Motor neuron (in vitro differentiated cells): Measurements from ENCODE around the gene BUB3. TPM values are rescaled to one million over a fixed set of nuclear protein-coding genes. Genes with fewer than 3 reads are reported as not detected.

Experiments used
- ATAC-seq, 8 experiments: fragments of 200-7000 bp; cut with Tn5 transposase; replicated peaks in 6 of 8; 2 replicates each; pipeline ENCODE4 v1.8.0; 2021; ENCODE audit warnings: mild to moderate bottlenecking in 8 of 8, moderate library complexity in 8 of 8
- H3K27ac ChIP-seq, 2 donors: fragments of 250-450 bp; sonication (Bioruptor Pico); 2 replicates each; pipeline ENCODE4 v1.9.0; 2021; ENCODE audit warnings: antibody characterized with exemption in 2 of 2, mild to moderate bottlenecking in 2 of 2, moderate library complexity in 1 of 2
- H3K4me1 ChIP-seq, 2 donors: fragments of 250-450 bp; sonication (Bioruptor Pico); replicated peaks in 1 of 2; 2 replicates each; pipeline ENCODE4 v1.6.1; 2021; ENCODE audit warnings: antibody characterized with exemption in 2 of 2, mild to moderate bottlenecking in 2 of 2, moderate library complexity in 1 of 2
- H3K4me3 ChIP-seq, 5 donors: fragments of 250-450 bp; sonication (Bioruptor Pico); 2 replicates each; pipeline ENCODE4 v1.9.0; 2021; ENCODE audit warnings: antibody characterized with exemption in 5 of 5, mild to moderate bottlenecking in 5 of 5, moderate library complexity in 4 of 5
- WGBS, 10 experiments: fragments of 450-650 bp; shearing (Covaris generic); methylation state at CpG; one replicate each; pipeline ENCODE4 v1.0.0; 2022; 5-methylcytosine and 5-hydroxymethylcytosine counted together
- in situ Hi-C, 9 experiments: fragments of 400-800 bp; cut with MboI; loops; one replicate each; pipeline ENCODE4 v1.15.0; 2021; ENCODE audit warnings: low sequenced_read_pairs in 9 of 9, low pct_unique_long_range_greater_than_20kb in 2 of 9; ENCODE audit not compliant: unreplicated experiment in 9 of 9
- total RNA-seq, 8 experiments: library from RNA; unstranded; fragments of 300-600 nt; gene quantifications; 2 replicates each; pipeline versions ENCODE4 v1.2.3 to v1.2.4, GENCODE V29; 2022

Gene BUB3
- total RNA-seq, 8 experiments from 2014 or later = 58.3 to 130 (median 85.4) TPM

DNA sequence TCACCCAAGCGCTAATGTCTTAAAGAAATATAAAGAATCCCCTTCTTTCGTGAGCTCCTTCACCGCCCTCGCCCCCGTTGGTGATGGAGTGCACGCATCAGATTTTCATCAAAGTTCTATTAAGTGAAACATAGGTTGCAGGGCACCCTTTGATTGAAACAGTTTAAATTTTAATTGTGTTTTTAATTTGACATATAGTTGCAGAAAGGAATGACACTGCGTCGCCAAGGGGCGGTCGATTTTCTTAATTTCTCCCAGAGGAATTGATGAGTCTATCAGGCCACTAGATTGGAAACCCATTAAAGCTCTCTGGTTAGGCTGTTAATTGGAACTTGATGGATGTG lies 10.4 kb upstream of the BUB3 start:
- H3K4me1 ChIP-seq = peaks cover 5 to 17% of the 10 kb centered on the region in 2 donors
- no peak for ATAC-seq
- 0 to 34% (median 19%) methylated on average over 1 to 9 of the region's 10 CpGs; no CpG with 5 or more reads in 3 of the 10 experiments for WGBS, 10 experiments
- no peak overlapping the region for H3K4me3 ChIP-seq
- in situ Hi-C loops = loop anchor here (25.0 kb wide), 3 partner anchors 106 to 419 kb away; no protein-coding TSS in a partner anchor
- no peak overlapping the region for H3K27ac ChIP-seq

DNA sequence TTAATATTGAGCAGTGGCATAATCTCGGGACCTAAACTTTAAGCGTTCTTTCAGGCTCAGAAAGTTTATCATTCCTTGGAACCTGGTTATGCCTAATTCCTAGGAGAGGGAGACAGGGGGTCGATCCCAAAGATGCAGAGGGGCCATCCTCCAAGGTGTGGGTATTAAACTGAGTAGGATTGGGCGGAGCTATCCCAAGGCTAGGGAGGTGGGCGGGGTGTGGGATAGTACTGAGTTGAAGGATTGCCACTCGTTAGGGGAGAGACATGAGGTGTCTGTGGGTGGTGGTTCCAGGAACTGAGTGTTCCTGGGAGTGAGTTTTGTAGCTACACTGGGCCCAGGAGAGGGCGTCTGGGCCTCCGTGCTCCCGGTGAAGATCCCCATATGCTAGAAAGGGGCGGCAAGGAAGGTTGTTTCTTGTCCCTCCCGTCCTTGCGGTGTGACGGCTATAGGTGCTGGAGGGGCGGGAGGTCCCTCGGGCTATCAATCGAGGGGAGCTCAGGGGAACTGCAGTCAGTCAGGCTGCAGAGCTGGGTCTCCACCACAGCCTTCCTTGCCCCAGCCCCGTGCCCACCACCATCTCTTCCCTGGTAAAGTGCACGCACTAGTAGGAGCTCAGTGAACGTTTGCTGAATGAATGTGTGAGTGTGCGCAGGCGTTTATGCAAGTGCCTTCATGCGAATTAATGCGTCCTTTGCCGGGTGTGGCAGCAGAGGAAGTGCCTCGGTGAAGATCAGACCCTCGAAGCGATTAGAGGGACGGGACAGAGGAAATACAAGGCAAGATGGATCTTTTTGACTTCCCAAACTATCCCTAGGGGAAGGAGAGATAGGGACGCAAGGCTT lies 9.3 kb upstream of the BUB3 start:
- Histone ChIP-seq H3K27ac (no peak overlapping the region), H3K4me1 (peaks cover 5 to 14% of the 10 kb centered on the region in 2 donors), H3K4me3 (no peak overlapping the region)
- ATAC-seq = peak in 7 of 8 experiments; percentile 11 to 37 (median 27)
- 0 to 9% (median 2%) methylated on average over 1 to 15 of the region's 29 CpGs; no CpG with 5 or more reads in 3 of the 10 experiments for WGBS, 10 experiments
- in situ Hi-C loops = loop anchor here (25.0 kb wide), 3 partner anchors 108 to 417 kb away; no protein-coding TSS in a partner anchor

DNA sequence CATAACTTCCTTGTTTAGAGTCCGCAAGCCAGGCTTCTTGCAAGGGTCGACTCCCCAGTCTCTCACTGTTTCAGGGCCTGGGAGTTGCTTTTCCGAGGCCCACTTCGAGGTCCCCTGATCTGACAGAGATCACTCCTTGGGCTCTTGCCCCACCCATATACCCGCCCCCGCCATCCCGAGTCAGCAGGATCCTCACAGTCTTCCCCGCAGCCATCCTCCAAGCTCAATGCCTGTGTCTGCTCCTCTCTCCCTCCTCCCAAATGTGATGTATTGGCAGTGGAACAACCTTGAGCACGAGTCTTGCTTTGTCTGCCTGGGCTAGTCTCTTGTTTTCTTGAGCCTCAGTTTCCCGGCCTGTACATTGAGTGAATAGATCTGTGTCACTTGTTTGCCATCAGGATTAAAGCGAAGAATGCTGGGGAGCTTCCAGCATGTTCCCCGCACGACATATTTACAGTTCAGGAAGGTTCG lies 8.6 kb upstream of the BUB3 start:
- H3K4me3 ChIP-seq = no peak overlapping the region
- H3K4me1 ChIP-seq = peaks cover 5 to 9% of the 10 kb centered on the region in 2 donors
- in situ Hi-C loops = loop anchor here (25.0 kb wide), 3 partner anchors 108 to 417 kb away; no protein-coding TSS in a partner anchor
- H3K27ac ChIP-seq = no peak overlapping the region
- 0 to 17% (median 6%) methylated on average over 1 to 7 of the region's 14 CpGs; no CpG with 5 or more reads in 6 of the 10 experiments for WGBS, 10 experiments
- no peak for ATAC-seq

DNA sequence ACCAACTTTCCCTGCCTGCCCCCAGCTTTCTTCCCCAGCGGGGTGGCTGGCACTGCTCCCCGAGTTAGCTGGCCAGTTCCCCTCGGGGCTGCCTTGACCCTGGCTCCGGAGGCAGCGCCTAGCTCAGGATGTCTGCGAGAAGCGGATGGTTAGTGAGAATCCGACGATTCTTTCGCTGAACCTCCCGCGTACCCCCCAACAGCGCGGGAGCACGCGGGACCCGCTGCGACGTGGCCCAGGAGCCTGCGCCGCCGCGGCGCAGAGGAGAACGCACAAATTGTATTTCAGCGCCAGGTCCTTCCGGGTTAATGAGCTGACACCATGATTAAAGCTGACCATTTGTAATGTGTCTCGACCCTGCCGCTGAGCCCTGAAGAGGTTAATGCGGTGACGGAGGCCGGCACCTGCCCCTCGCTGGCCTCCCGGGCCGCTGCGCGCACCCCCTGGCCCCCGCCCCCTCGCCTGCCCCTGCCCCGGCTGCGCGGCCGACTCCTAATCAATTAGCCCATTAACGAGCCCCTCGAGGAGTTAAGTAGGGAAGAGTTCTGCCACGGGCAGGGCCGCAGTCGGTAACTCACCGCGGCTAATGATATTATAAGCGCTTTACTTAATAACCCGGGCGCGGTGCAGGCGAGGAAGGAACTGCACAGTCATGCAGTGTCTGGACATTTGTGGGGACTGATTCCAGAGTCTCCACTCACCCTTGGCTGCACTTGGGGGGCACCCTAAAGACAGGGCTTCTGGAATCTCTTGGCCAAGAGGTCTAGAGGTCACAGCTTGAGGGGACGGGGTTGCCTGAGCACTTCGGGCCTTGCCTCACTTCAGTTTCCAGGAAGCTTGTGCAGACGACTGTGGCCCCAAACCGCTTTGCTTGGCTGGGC lies 7.9 kb upstream of the BUB3 start:
- in situ Hi-C loops = loop anchor here (25.0 kb wide), 3 partner anchors 109 to 416 kb away; no protein-coding TSS in a partner anchor
- no peak overlapping the region for H3K27ac ChIP-seq

DNA sequence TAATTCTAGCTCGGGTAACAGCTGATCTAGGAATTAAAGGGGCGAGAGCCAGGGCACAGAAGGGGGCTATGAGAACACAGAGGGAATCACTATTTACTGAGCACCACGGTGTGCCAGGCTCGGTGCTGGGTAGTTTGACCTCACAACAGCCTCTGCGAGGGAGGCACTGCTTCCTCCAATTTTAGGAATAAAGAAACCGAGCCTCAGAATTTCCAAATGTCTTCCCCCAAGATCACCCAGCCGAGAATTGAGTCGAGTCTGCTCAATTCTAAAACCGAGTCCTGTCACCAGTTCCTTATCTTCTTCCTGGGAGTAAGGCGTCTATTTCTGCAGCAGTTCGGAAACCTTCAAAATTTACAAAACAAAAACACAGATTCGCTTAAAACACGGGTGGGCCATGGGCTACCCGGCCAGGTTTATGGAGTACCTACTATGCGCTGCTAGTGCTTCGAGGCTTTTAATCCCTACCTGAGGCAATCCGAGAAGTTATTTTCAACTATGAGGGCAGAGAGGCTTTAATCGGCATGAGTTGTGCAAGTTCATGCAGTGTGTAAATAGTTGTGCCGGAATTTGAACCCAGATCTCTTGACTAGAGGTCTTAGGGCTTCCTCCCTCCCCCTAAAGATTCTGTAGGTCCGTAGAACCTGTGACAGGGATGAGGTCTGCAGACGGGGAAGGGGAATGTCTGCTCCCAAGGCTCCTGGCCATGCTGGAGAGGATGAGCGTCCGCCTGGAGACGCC lies 7.1 kb upstream of the BUB3 start:
- WGBS, 10 experiments = 7 to 50% (median 17%) methylated on average over 2 to 18 of the region's 24 CpGs
- H3K4me3 ChIP-seq = no peak overlapping the region
- ATAC-seq = no peak
- H3K4me1 ChIP-seq = peaks cover 11 to 12% of the 10 kb centered on the region in 2 donors
- in situ Hi-C loops = loop anchor here (25.0 kb wide), 3 partner anchors 110 to 415 kb away; no protein-coding TSS in a partner anchor
- H3K27ac ChIP-seq = no peak overlapping the region

More for the DNA sequence above, 7.9 kb upstream of the BUB3 start:
- WGBS, 10 experiments = 0 to 19% (median 5%) methylated on average over 2 to 9 of the region's 59 CpGs; no CpG with 5 or more reads in 2 of the 10 experiments
- no peak overlapping the region for H3K4me3 ChIP-seq
- peaks cover 9% of the 10 kb centered on the region in 2 donors for H3K4me1 ChIP-seq
- ATAC-seq = peak in 5 of 8 experiments; percentile 31 to 49 (median 47)

DNA sequence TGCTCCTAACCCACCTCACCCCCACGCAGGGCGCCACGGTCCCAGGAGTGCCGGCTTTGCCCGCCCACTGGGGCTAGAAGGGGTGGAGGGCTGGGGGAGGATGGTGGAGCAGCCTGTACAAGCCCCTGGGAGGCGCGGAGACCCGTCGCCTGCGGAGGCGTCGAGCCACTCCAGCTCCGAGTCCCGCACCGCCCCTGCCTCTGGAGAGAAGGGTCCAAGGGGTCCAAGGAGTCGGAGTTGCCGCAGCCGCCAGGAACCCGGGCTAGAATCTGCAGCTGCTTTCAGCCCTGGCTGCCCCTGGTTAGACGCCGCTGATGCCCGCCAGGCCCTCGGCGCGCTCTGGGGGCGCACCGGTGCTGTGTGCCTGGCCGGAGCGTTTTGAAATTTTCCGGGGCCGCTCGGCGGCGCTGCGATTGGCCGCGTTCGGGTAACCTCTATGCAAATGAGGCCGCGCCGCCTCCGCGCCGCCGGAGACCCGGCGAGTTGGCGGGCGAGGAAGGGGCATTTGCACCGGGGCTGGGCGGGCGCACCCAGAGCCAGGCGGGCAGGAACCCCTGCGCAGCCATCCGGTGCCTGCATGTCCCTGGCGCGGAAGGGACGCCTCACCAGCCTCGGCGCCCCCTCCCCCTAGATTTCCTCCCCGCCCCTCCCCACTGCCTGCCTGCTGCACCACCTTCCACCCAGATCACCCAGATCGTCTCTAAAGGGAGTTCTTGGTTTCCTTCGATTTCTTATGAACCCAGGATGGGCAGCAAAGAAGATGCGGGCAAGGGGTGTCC lies 6.4 kb upstream of the BUB3 start, which contains the start of gene HMX2:
TSS of gene HMX2 (plus strand) at position 502 of the 779 bp plus-strand sequence. CDS start at position 745, 243 bp downstream.
- Histone ChIP-seq H3K4me1 (peaks cover 11 to 12% of the 10 kb centered on the region in 2 donors), H3K4me3 (peak within 1 kb of the TSS in 1 of 5 donors; percentile 20), H3K27ac (no peak within 1 kb of the TSS)
- in situ Hi-C loops = loop anchor here (25.0 kb wide), 3 partner anchors 111 to 414 kb away; no protein-coding TSS in a partner anchor
- ATAC-seq = peak in 4 of 8 experiments; percentile 6 to 59 (median 18)
- 20% methylated on average over 2 of the region's 64 CpGs; no CpG with 5 or more reads in 9 of the 10 experiments for whole genome bisulfite sequencing, 10 experiments

DNA sequence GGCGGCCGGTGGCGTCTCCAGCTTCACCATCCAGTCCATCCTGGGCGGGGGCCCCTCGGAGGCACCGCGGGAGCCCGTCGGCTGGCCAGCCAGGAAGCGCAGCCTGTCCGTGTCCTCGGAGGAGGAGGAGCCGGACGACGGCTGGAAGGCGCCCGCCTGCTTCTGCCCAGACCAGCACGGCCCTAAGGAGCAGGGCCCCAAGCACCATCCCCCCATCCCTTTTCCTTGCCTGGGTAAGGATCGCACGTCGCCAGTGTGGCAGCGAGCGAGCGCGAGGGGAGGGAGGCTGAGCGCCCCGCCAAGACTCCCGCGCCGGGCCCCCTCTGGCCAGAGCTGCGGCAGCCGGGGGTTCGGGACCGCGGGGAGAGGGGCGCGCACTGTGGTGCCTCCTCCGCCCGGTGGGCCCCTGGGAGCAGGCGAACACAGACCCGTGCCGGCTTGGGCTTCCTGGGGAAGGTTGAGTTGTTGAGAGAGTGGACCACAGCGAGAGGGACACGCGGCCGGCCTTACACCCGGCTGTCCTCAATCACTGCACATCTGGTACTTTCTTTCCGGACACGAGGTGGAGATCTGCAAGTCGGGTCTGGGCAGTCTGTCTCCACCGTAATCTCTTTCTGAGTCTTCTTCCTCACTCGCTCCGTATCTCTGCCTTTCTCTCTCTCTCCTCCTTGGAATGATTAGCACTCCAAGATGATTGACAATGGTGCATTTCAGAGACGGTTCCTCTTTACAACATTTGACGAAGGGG lies 5.6 kb upstream of the BUB3 start:
- H3K4me3 ChIP-seq = peak overlapping the region in 1 of 5 donors; percentile 20
- WGBS, 10 experiments = 2 to 30% (median 10%) methylated on average over 2 to 9 of the region's 55 CpGs; no CpG with 5 or more reads in 3 of the 10 experiments

DNA sequence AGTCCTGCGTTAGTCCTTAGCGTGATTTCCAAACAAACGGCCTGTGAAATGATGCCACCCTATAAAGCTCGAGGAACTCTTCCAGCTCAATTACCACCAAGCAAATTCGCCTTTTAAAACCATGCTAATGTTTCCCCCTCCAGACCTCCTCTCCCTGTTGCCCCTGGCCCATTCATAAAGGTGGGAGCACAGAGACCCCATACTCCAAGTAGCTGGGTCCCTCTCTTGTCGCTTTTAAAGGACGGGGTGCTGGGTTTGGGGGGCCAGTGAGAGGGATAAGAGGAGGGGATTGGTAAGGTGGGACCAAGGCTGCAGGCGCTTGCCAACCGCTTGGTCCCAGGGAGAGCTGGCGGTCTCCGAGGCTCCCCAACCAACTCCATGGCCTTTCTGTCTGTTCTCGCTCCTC lies 5.0 kb upstream of the BUB3 start:
- WGBS, 10 experiments = 0 to 22% (median 8%) methylated on average over 1 to 6 of the region's 12 CpGs; no CpG with 5 or more reads in 4 of the 10 experiments
- no peak overlapping the region for H3K27ac ChIP-seq
- peaks cover 12 to 13% of the 10 kb centered on the region in 2 donors for H3K4me1 ChIP-seq
- H3K4me3 ChIP-seq = no peak overlapping the region
- no peak for ATAC-seq
- in situ Hi-C loops = loop anchor here (25.0 kb wide), 3 partner anchors 112 to 413 kb away; no protein-coding TSS in a partner anchor

More for the DNA sequence above, 5.6 kb upstream of the BUB3 start:
- ATAC-seq = peak in 7 of 8 experiments; percentile 11 to 28 (median 15)
- peaks cover 11 to 12% of the 10 kb centered on the region in 2 donors for H3K4me1 ChIP-seq
- no peak overlapping the region for H3K27ac ChIP-seq
- in situ Hi-C loops = loop anchor here (25.0 kb wide), 3 partner anchors 111 to 414 kb away; no protein-coding TSS in a partner anchor

DNA sequence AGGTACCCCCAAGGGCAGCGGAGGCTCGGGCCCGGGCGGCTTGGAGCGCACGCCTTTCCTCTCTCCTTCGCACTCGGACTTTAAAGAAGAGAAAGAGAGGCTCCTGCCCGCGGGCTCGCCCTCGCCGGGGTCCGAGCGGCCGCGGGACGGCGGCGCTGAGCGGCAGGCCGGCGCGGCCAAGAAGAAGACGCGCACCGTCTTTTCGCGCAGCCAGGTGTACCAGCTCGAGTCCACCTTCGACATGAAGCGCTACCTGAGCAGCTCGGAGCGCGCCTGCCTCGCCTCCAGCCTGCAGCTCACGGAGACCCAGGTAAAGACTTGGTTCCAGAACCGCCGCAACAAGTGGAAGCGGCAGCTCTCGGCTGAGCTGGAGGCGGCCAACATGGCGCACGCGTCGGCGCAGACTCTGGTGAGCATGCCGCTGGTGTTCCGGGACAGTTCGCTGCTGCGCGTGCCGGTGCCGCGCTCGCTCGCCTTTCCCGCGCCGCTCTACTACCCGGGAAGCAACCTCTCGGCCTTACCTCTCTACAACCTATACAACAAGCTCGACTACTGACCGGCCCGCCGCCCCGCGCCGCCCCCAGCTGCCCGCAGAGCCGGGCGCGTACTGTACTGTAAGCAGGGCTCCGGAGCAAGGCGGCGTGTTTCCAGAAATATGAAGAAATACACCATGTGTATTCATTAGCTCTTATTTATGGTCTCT lies 4.5 kb upstream of the BUB3 start:
- in situ Hi-C loops = loop anchor here (25.0 kb wide), 3 partner anchors 112 to 413 kb away; no protein-coding TSS in a partner anchor
- Histone ChIP-seq H3K4me3 (peak overlapping the region in 4 of 5 donors; percentile 13 to 28 (median 26)), H3K27ac (no peak overlapping the region), H3K4me1 (peaks cover 11 to 12% of the 10 kb centered on the region in 2 donors)
- WGBS, 10 experiments = 3 to 40% (median 16%) methylated on average over 1 to 15 of the region's 76 CpGs; no CpG with 5 or more reads in 6 of the 10 experiments
- no peak for ATAC-seq

DNA sequence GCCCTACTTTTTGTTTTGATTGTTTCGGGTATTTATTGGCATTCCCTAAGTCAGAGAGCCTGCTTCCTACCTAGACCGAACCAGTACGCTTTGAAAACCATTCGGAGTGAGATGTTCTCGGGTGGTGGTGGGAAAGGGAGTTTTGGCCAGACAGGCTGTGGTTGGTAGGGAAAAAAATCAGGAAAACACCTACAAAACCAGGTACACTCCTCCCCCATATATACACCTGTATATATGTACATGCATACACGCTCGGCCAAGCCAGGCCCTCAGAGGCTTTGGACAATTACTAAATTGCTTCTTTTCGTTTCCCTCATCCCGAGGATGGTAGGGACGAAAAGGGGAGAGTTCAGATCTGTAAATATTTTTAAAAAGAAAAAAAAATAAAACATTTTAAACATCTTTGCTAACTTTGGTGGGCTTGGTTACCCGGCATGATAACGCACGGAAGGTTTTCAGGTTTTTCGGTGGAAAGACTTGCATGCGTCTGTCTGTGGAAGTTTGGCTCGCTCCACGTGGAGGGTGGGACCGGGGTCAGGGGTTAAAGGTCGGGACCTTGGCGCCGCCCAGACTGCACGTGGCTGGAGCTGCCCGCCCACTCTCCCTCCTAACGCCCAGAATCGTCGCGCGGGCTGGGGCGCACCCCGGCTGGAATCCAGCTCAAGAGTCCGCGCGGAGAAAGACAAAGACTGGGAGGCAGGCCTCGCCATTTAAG lies 3.8 kb upstream of the BUB3 start:
- Histone ChIP-seq H3K27ac (no peak overlapping the region), H3K4me3 (peak overlapping the region in 2 of 5 donors; percentile 26 to 28), H3K4me1 (peaks cover 8 to 16% of the 10 kb centered on the region in 2 donors)
- no peak for ATAC-seq
- WGBS, 10 experiments = 0 to 80% (median 31%) methylated on average over 1 to 23 of the region's 34 CpGs
- in situ Hi-C loops = no loop called here
